NB4 (cell line): ENCODE data around the gene FXYD7.

Source experiments
- DNase-seq: peaks from one replicate; pipeline ENCODE4 v3.0.0; 2010; ENCODE audit warnings: low read depth
- H3K4me3 ChIP-seq: one replicate; pipeline ENCODE4 v1.5.1; 2011; ENCODE audit warnings: mild to moderate bottlenecking, low read depth, low read length, moderate library complexity
- CTCF ChIP-seq: IDR thresholded peaks from one replicate; pipeline ENCODE4 v1.5.1; 2012; ENCODE audit warnings: low read depth, low read length
- MAX ChIP-seq: IDR thresholded peaks from 2 replicates; pipeline ENCODE4 v1.6.1; 2011; ENCODE audit warnings: low read depth, low read length
- MYC ChIP-seq: IDR thresholded peaks from 2 replicates; pipeline ENCODE4 v1.6.1; 2011; ENCODE audit warnings: low read depth, low read length
- POLR2A ChIP-seq: IDR thresholded peaks from 2 replicates; pipeline ENCODE4 v1.6.1; 2011; ENCODE audit warnings: mild to moderate bottlenecking; ENCODE audit not compliant: insufficient read length; ENCODE audit errors: extremely low read depth

FXYD7 gene

GRCh38 chr19:35165200-35166058, 22.4 kb downstream of the FXYD7 start:
- no peak overlapping the region for H3K4me3 ChIP-seq
- DNase-seq, result no peak
- TF ChIP-seq POLR2A (no peak), MAX (no peak), CTCF (no peak), MYC (no peak)

GRCh38 chr19:35166100-35167063, 23.3 kb downstream of the FXYD7 start:
- no peak overlapping the region for H3K4me3 ChIP-seq
- TF ChIP-seq MAX (no peak), POLR2A (no peak), MYC (no peak), CTCF (no peak)
- no peak for DNase-seq

- H3K4me3 ChIP-seq, result no peak overlapping the region
These were observed 24.4 kb downstream of the FXYD7 start for GRCh38 chr19:35167251-35168119.

GRCh38 chr19:35168196-35168595, 25.1 kb downstream of the FXYD7 start:
- TF ChIP-seq MYC (no peak), POLR2A (no peak), MAX (no peak), CTCF (no peak)
- DNase-seq, result no peak
- no peak overlapping the region for H3K4me3 ChIP-seq

More at GRCh38 chr19:35167251-35168119, 24.4 kb downstream of the FXYD7 start:
- TF ChIP-seq MAX (no peak), CTCF (no peak), MYC (no peak), POLR2A (no peak)
- DNase-seq, result peak; percentile 72
